ENCODE results near the gene FAM200C. TPM values are rescaled to one million over a fixed set of nuclear protein-coding genes. Genes with fewer than 3 reads are reported as not detected.
A peak's percentile ranks its signal among the peaks of the same experiment; 100 is the strongest.

The FAM200C gene
- total and polyA plus RNA-seq, 9 of the 15 experiments (the other 6 are each of a cell fraction or from before 2014, with no cell fraction given) = 1.3 to 7.0 (median 1.8) TPM

DNA sequence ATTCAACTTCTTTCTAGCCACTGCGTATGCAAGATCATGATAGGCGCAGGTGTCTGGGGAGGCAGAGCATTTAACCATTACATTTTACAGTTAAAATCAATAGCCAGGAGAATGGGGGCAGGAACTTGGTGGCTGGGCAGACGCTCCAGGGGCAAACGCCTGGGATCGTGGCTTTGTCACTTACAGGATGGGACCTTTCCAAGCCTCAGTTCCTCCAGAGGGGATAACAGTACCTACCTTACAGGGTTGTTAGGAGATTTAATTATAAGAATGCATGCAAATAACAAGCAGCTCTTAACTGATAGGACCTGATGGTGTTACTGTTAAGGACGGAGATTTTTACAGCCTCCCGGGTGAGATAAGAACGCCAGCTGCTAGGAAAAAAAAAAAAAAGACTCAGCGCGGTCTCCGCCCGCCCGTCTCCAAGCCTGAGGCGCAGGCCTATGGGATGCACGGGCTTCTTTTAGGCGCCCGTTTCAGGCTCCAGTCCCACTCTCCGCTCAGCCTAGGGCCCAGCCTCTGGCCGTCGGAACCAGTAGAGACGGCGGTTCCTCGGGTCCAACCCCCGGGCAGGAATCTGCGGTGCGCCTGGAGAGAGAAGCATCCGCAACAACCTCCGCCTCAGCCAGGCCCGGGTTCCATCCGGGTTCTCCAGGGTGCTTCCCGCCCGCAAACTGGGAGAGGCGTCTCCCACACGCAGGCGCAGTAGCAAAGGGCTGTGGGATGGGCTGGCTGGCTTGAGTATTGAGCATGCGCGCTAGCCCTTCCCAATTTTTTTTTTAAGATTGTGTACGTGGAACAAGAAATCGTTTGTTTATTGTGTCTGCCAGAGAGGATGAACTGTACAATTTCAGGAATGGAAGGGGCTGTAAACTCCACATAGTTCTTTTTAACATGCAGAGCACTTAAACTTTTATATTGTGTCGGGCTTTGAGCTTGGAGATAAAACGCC is at the start of gene FAM200C (continued):
- TF ChIP-seq ZNF512 (tag; IDR thresholded peaks at IDR 0.05) = no peak
- TF ChIP-seq TSHZ1 (CRISPR knock-in tag; IDR thresholded peaks at IDR 0.05) = no peak
- TF ChIP-seq CC2D1A (IDR thresholded peaks at IDR 0.05) = no peak
- TF ChIP-seq, protein P1, sequence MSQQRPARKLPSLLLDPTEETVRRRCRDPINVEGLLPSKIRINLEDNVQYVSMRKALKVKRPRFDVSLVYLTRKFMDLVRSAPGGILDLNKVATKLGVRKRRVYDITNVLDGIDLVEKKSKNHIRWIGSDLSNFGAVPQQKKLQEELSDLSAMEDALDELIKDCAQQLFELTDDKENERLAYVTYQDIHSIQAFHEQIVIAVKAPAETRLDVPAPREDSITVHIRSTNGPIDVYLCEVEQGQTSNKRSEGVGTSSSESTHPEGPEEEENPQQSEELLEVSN (IDR thresholded peaks at IDR 0.05; ENCODE audit: borderline replicate concordance in 1 of 2, extremely low read depth in 1 of 2, insufficient read depth in 1 of 2, insufficient read length in 1 of 2, low read depth in 1 of 2, low read length in 1 of 2, poor library complexity in 1 of 2, severe bottlenecking in 1 of 2) = peak; percentile 74 to 84
- TF ChIP-seq SRSF3 (IDR thresholded peaks at IDR 0.05; ENCODE audit: insufficient read depth, low read length) = no peak
- TF ChIP-seq TEAD1 (CRISPR knock-in tag; IDR thresholded peaks at IDR 0.05) = no peak
- TF ChIP-seq RNF2 (IDR thresholded peaks at IDR 0.05) = no peak
- peak; percentile 40 for TF ChIP-seq TEAD4 (IDR thresholded peaks at IDR 0.05; ENCODE audit: low read length)
- TF ChIP-seq TEAD4 (CRISPR knock-in tag; IDR thresholded peaks at IDR 0.05; ENCODE audit: borderline replicate concordance) = no peak
- TF ChIP-seq POLR2AphosphoS2 (IDR thresholded peaks at IDR 0.05; ENCODE audit: low read length) = peak; percentile 86; the same call in 1 of the 2 replicates
- no peak for TF ChIP-seq JUN (IDR thresholded peaks at IDR 0.05; ENCODE audit: borderline replicate concordance, low read depth, low read length)
- no peak for TF ChIP-seq JUN (CRISPR knock-in tag; IDR thresholded peaks at IDR 0.05; ENCODE audit: borderline replicate concordance)
- TF ChIP-seq ZKSCAN3 (CRISPR knock-in tag; IDR thresholded peaks at IDR 0.05) = no peak
- TF ChIP-seq CUX1 (CRISPR knock-in tag; IDR thresholded peaks at IDR 0.05) = no peak
- TF ChIP-seq NFRKB (IDR thresholded peaks at IDR 0.05; ENCODE audit: low read depth) = peak; percentile 59; the same call in 1 of the 2 replicates

Data from K562 (cell line).